ENCODE data around the gene PTPN23. TPM values are rescaled to one million over a fixed set of nuclear protein-coding genes. Genes with fewer than 3 reads are reported as not detected.
A peak's percentile ranks its signal among the peaks of the same experiment; 100 is the strongest.

The PTPN23 gene
- total RNA-seq, 1 donor from 2014 or later: 50.3 TPM

DNA sequence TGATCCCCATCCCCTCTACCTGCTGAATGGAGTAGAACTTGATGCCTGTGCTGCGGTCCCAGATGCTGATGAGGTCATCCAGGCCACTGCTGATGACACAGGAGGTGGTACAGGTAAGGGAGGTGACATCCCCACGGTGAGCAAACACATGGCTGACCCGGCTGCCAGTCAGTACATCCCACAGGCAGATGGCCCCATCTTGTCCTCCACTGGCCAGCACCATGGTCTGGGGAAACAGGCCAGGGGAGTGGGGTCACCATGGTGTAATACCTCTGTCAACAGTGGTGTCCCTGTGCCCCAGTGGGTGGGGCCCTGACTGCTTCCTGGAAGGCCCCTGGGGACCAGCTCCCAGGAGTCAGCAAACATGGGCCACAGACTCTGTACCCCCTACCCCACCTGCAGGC, 33.3 kb downstream of the PTPN23 start:
- CTCF ChIA-PET: no interaction called here
- Mint-ChIP-seq H3K4me3 (no peak overlapping the region), H3K27ac (no peak overlapping the region), H3K27me3 (no peaks in the 10 kb centered on the region), H3K36me3 (ENCODE audit: low read depth) (peaks cover 67% of the 10 kb centered on the region), H3K4me1 (peaks cover 20% of the 10 kb centered on the region), H3K9me3 (no peaks in the 10 kb centered on the region)
- POLR2A ChIA-PET: no interaction called here
- ATAC-seq (ENCODE audit: low read depth) (peak; percentile 28), DNase-seq (no peak)
- TF ChIP-seq, protein P1, sequence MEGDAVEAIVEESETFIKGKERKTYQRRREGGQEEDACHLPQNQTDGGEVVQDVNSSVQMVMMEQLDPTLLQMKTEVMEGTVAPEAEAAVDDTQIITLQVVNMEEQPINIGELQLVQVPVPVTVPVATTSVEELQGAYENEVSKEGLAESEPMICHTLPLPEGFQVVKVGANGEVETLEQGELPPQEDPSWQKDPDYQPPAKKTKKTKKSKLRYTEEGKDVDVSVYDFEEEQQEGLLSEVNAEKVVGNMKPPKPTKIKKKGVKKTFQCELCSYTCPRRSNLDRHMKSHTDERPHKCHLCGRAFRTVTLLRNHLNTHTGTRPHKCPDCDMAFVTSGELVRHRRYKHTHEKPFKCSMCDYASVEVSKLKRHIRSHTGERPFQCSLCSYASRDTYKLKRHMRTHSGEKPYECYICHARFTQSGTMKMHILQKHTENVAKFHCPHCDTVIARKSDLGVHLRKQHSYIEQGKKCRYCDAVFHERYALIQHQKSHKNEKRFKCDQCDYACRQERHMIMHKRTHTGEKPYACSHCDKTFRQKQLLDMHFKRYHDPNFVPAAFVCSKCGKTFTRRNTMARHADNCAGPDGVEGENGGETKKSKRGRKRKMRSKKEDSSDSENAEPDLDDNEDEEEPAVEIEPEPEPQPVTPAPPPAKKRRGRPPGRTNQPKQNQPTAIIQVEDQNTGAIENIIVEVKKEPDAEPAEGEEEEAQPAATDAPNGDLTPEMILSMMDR (IDR thresholded peaks at IDR 0.05): no peak
- intact Hi-C loops (cut with micrococcal nuclease): no loop called here

- Mint-ChIP-seq H3K27me3 (no peaks in the 10 kb centered on the region), H3K4me3 (no peak overlapping the region), H3K36me3 (ENCODE audit: low read depth) (peaks cover 66% of the 10 kb centered on the region), H3K4me1 (peaks cover 20% of the 10 kb centered on the region), H3K9me3 (no peaks in the 10 kb centered on the region), H3K27ac (no peak overlapping the region)
- intact Hi-C loops (cut with micrococcal nuclease): no loop called here
- CTCF ChIA-PET: no interaction called here
- POLR2A ChIA-PET: no interaction called here
- TF ChIP-seq, protein P1 (IDR thresholded peaks at IDR 0.05): no peak
- DNase-seq (no peak), ATAC-seq (ENCODE audit: low read depth) (no peak)
These were observed 34.1 kb downstream of the PTPN23 start for GRCh38 chr3:47414666-47415587.

DNA sequence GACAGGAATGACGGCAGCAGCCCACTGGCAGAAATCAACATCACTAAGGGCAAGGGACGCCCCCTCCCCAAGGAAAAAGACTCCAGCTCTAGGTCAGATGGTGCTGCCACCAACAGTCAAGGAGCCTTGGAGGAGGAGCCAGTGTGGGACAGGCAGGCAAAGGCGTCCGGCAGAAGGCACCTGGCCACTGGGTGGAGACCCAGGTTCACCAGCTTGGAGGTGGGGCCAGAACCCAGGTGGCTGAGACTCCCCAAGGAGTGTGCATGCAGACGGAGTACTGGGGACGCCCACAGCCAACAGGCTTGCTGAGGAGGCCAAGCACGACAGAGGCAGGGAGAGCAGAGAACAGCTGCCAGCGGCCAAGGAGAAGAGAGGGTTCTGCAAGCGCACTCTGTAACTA, 35.2 kb downstream of the PTPN23 start:
- TF ChIP-seq, protein P1 (IDR thresholded peaks at IDR 0.05): no peak
- DNase-seq (no peak), ATAC-seq (ENCODE audit: low read depth) (no peak)
- Mint-ChIP-seq H3K36me3 (ENCODE audit: low read depth) (peaks cover 70% of the 10 kb centered on the region), H3K4me3 (no peak overlapping the region), H3K9me3 (no peaks in the 10 kb centered on the region), H3K4me1 (peaks cover 24% of the 10 kb centered on the region), H3K27me3 (no peaks in the 10 kb centered on the region), H3K27ac (no peak overlapping the region)
- intact Hi-C loops (cut with micrococcal nuclease): no loop called here
- ChIA-PET POLR2A (no interaction called here), CTCF (no interaction called here)

DNA sequence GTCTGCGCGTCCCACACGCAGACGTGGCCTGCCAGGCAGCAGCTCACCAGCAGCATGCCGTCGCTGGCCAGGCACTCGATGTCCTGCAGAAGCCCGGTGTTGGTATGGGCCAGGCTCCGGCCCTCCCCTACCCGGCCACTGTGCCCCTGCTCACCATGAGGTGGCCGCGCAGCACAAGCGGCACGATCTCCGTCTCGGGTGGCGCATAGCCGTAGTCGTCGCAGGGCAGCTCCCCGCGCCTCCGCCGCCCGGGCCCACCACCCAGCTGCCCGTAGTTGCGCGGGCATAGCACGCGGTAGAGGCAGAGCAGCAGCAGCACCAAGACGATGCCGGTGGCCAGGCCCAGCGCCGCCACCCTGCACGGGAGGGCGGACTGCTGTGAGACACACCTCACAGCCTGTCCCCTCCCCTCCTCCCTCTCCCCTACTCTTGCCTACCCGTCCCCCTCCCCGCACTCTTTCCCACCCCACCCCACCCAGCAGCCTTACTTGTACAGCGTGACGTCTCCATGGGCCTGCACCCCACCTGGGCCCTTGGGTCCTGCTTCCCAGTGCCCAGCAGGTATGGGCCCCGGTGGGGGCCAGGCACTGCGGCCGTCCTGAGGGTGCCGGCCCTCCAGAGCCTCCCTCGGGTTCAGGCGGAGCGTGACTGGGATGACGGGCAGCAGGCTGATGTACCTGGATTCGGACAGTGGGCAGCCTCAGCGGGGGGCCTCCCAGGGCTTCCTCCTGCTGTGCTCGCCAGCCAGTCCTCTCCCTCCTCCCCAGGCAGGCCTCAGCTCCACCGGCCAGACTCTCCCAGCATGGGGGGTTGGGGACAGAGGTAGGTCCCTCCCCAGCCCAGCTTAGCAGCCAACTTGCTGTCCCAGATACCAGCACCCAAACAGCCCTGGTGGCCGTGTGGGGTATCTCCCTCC, 37.6 kb downstream of the PTPN23 start:
- Mint-ChIP-seq H3K36me3 (ENCODE audit: low read depth) (peaks cover 64% of the 10 kb centered on the region), H3K27me3 (no peaks in the 10 kb centered on the region), H3K4me3 (no peak overlapping the region), H3K4me1 (peaks cover 36% of the 10 kb centered on the region), H3K9me3 (no peaks in the 10 kb centered on the region), H3K27ac (no peak overlapping the region)
- no peak for DNase-seq
- ChIA-PET POLR2A (no interaction called here), CTCF (no interaction called here)
- ATAC-seq (ENCODE audit: low read depth): no peak
- intact Hi-C loops (cut with micrococcal nuclease): no loop called here
- TF ChIP-seq, protein P1 (IDR thresholded peaks at IDR 0.05): no peak
